Activated naive CD4-positive, alpha-beta T cell treated with anti-CD3 and anti-CD28 coated beads for 36 hours (primary cell): Measurements from ENCODE around the gene OCEL1. TPM values are rescaled to one million over a fixed set of nuclear protein-coding genes. Genes with fewer than 3 reads are reported as not detected.
"Not testable (repeated sequence)": the region's sequence is repeated elsewhere in the genome, so short reads cannot be mapped to it uniquely, and the experiment has no call there.

Source experiments
- CTCF ChIA-PET: fragments of 350-600 bp; sonication (Branson Sonifier 250); formaldehyde crosslinking; loops from one replicate; lab custom pipeline; 2021; ENCODE audit warnings: antibody characterized with exemption; lab: Charles Lee
- DNase-seq: peaks from one replicate; pipeline ENCODE4 v3.0.0-alpha.2; 2020
- H3K27ac Mint-ChIP-seq: one replicate; pipeline ENCODE4 v1.8.0; 2021; ENCODE audit warnings: mild to moderate bottlenecking, mixed read lengths
- H3K27me3 Mint-ChIP-seq: one replicate; pipeline ENCODE4 v1.8.0; 2021; ENCODE audit warnings: low read depth, mixed read lengths
- H3K36me3 Mint-ChIP-seq: one replicate; pipeline ENCODE4 v1.8.0; 2021; ENCODE audit warnings: low read depth, mixed read lengths
- H3K4me1 Mint-ChIP-seq: one replicate; pipeline ENCODE4 v1.8.0; 2021; ENCODE audit warnings: low read depth, mixed read lengths
- H3K4me3 Mint-ChIP-seq: one replicate; pipeline ENCODE4 v1.8.0; 2021; ENCODE audit warnings: mild to moderate bottlenecking, moderate library complexity, mixed read lengths
- H3K9me3 Mint-ChIP-seq: one replicate; pipeline ENCODE4 v1.8.0; 2021; ENCODE audit warnings: mixed read lengths
- intact Hi-C: fragments of 100-400 bp; cut with micrococcal nuclease; formaldehyde crosslinking; loops from one replicate; pipeline ENCODE4 v1.15.1; 2023
- total RNA-seq, 2 experiments: library from RNA; stranded (reverse); gene quantifications; one replicate each; pipeline ENCODE4 v1.2.3, GENCODE V29; 2021

The OCEL1 gene
- total RNA-seq, 2 experiments from 2014 or later = 8.7 to 9.3 TPM

- Mint-ChIP-seq H3K27ac (no peak overlapping the region), H3K4me3 (no peak overlapping the region), H3K36me3 (no peaks in the 10 kb centered on the region), H3K9me3 (no peaks in the 10 kb centered on the region), H3K4me1 (peaks cover 10% of the 10 kb centered on the region), H3K27me3 (no peaks in the 10 kb centered on the region)
- DNase-seq = peak; percentile 95
- CTCF ChIA-PET = interaction anchor here (0.6 to 6.0 kb wide), 15 partner anchors 18 to 403 kb away, joined by 3 to 59 read pairs (median 4); partner anchors contain the start of gene ANKLE1
- intact Hi-C loops = loop anchor here (1.0 kb wide), 2 partner anchors 21 to 194 kb away; no protein-coding TSS in a partner anchor
These were observed 34.9 kb downstream of the OCEL1 start for GRCh38 chr19:17260842-17261325.

- no peak overlapping the region for H3K4me3 Mint-ChIP-seq
- CTCF ChIA-PET = interaction anchor here (0.6 to 6.0 kb wide), 2 partner anchors 19 to 186 kb away, joined by 4 to 59 read pairs; partner anchors contain the start of gene ANKLE1
- DNase-seq = no peak
- H3K36me3 Mint-ChIP-seq = no peaks in the 10 kb centered on the region
- H3K27ac Mint-ChIP-seq = no peak overlapping the region
- H3K4me1 Mint-ChIP-seq = peaks cover 17% of the 10 kb centered on the region
- no peaks in the 10 kb centered on the region for H3K27me3 Mint-ChIP-seq
- intact Hi-C loops = no loop called here
- no peaks in the 10 kb centered on the region for H3K9me3 Mint-ChIP-seq
These were observed 36.5 kb downstream of the OCEL1 start for GRCh38 chr19:17262557-17262956.

- Mint-ChIP-seq H3K36me3 (no peaks in the 10 kb centered on the region), H3K4me1 (peaks cover 25% of the 10 kb centered on the region), H3K9me3 (no peaks in the 10 kb centered on the region), H3K27me3 (no peaks in the 10 kb centered on the region), H3K27ac (peak overlapping the region; percentile 32), H3K4me3 (no peak overlapping the region)
- DNase-seq = no peak
- CTCF ChIA-PET = interaction anchor here (0.6 to 5.3 kb wide), 4 partner anchors 15 to 202 kb away, joined by 3 to 38 read pairs (median 4); partner anchors contain the start of gene ANKLE1
- intact Hi-C loops = no loop called here
These were observed 38.0 kb downstream of the OCEL1 start for GRCh38 chr19:17263712-17264640.

- peaks cover 1% of the 10 kb centered on the region for H3K36me3 Mint-ChIP-seq
- H3K4me1 Mint-ChIP-seq = peaks cover 25% of the 10 kb centered on the region
- CTCF ChIA-PET = interaction anchor here (0.9 to 5.3 kb wide), 3 partner anchors 16 to 201 kb away, joined by 3 to 38 read pairs (median 4); partner anchors contain the start of gene ANKLE1
- no peak for DNase-seq
- H3K27me3 Mint-ChIP-seq = no peaks in the 10 kb centered on the region
- H3K9me3 Mint-ChIP-seq = no peaks in the 10 kb centered on the region
- intact Hi-C loops = no loop called here
- H3K4me3 Mint-ChIP-seq = no peak within 1 kb of the TSS
- peak within 1 kb of the TSS; percentile 36 for H3K27ac Mint-ChIP-seq
These were observed 38.6 kb downstream of the OCEL1 start, which contains the start of gene USHBP1 for GRCh38 chr19:17264641-17264979. Gene USHBP1, minus strand, starts transcription at chr19:17264745. Its CDS starts 446 bp downstream, at chr19:17264299.

GRCh38 chr19:17266026-17266425, 40.0 kb downstream of the OCEL1 start:
- intact Hi-C loops = loop anchor here (2.0 to 5.0 kb wide), 2 partner anchors 191 to 439 kb away; partner anchors contain the start of genes HAUS8, MYO9B and SIN3B
- no peak for DNase-seq
- no peaks in the 10 kb centered on the region for H3K27me3 Mint-ChIP-seq
- H3K4me1 Mint-ChIP-seq = peaks cover 21% of the 10 kb centered on the region
- H3K36me3 Mint-ChIP-seq = peaks cover 6% of the 10 kb centered on the region
- H3K4me3 Mint-ChIP-seq = no peak overlapping the region
- H3K9me3 Mint-ChIP-seq = no peaks in the 10 kb centered on the region
- H3K27ac Mint-ChIP-seq = no peak overlapping the region
- CTCF ChIA-PET = interaction anchor here (0.6 to 5.3 kb wide), 4 partner anchors 12 to 310 kb away, joined by 3 to 38 read pairs (median 4); partner anchors contain the start of gene ANKLE1

GRCh38 chr19:17266589-17266974, 40.6 kb downstream of the OCEL1 start:
- H3K27me3 Mint-ChIP-seq = no peaks in the 10 kb centered on the region
- CTCF ChIA-PET = interaction anchor here (0.8 to 5.3 kb wide), 6 partner anchors 9 to 119 kb away, joined by 3 to 38 read pairs (median 4); partner anchors contain the start of gene ANKLE1
- DNase-seq = no peak
- H3K4me3 Mint-ChIP-seq = peak overlapping the region; percentile 87
- peak overlapping the region; percentile 85 for H3K27ac Mint-ChIP-seq
- H3K4me1 Mint-ChIP-seq = peaks cover 20% of the 10 kb centered on the region
- no peaks in the 10 kb centered on the region for H3K9me3 Mint-ChIP-seq
- H3K36me3 Mint-ChIP-seq = peaks cover 9% of the 10 kb centered on the region
- intact Hi-C loops = loop anchor here (2.0 to 5.0 kb wide), 2 partner anchors 192 to 439 kb away; partner anchors contain the start of genes HAUS8, MYO9B and SIN3B

- peak; percentile 99 for DNase-seq
- peaks cover 20% of the 10 kb centered on the region for H3K4me1 Mint-ChIP-seq
- intact Hi-C loops = loop anchor here (1.0 to 5.0 kb wide), 8 partner anchors 21 to 440 kb away; partner anchors contain the start of genes GTPBP3, HAUS8, MRPL34 and MYO9B
- H3K36me3 Mint-ChIP-seq = peaks cover 9% of the 10 kb centered on the region
- H3K27ac Mint-ChIP-seq = peak within 1 kb of the TSS; percentile 85
- no peaks in the 10 kb centered on the region for H3K27me3 Mint-ChIP-seq
- no peaks in the 10 kb centered on the region for H3K9me3 Mint-ChIP-seq
- CTCF ChIA-PET = interaction anchor here (0.5 to 5.3 kb wide), 9 partner anchors 9 to 212 kb away, joined by 3 to 38 read pairs (median 3); partner anchors contain the start of genes ANKLE1 and DDA1
- peak within 1 kb of the TSS; percentile 87 for H3K4me3 Mint-ChIP-seq
These were observed 41.2 kb downstream of the OCEL1 start, which contains the start of gene BABAM1 for GRCh38 chr19:17266975-17267788. Gene BABAM1, plus strand, starts transcription at chr19:17267443. Its CDS starts 1,364 bp downstream, at chr19:17268807.

- Mint-ChIP-seq H3K36me3 (peaks cover 12% of the 10 kb centered on the region), H3K27ac (no peak overlapping the region), H3K4me1 (peaks cover 20% of the 10 kb centered on the region), H3K27me3 (no peaks in the 10 kb centered on the region), H3K9me3 (no peaks in the 10 kb centered on the region), H3K4me3 (peak overlapping the region; percentile 41)
- intact Hi-C loops = loop anchor here (5.0 kb wide), 1 partner anchor 441 kb away; the partner anchor contains the start of gene SIN3B
- CTCF ChIA-PET = interaction anchor here (0.6 to 0.7 kb wide), 3 partner anchors 34 to 554 kb away, joined by 3 to 4 read pairs (median 3); partner anchors contain the start of gene CCDC194
- DNase-seq = no peak
These were observed 42.7 kb downstream of the OCEL1 start for GRCh38 chr19:17268754-17269153.

GRCh38 chr19:17274892-17275291, 48.9 kb downstream of the OCEL1 start:
- H3K27ac Mint-ChIP-seq, H3K9me3 Mint-ChIP-seq, DNase-seq, H3K4me1 Mint-ChIP-seq, H3K4me3 Mint-ChIP-seq, intact Hi-C loops, CTCF ChIA-PET, H3K27me3 Mint-ChIP-seq: not testable (repeated sequence)
- peaks cover 23% of the 10 kb centered on the region for H3K36me3 Mint-ChIP-seq

- Mint-ChIP-seq H3K4me1 (no peaks in the 10 kb centered on the region), H3K9me3 (no peaks in the 10 kb centered on the region), H3K27me3 (no peaks in the 10 kb centered on the region), H3K27ac (no peak overlapping the region), H3K4me3 (no peak overlapping the region), H3K36me3 (peaks cover 19% of the 10 kb centered on the region)
- intact Hi-C loops = no loop called here
- no peak for DNase-seq
- CTCF ChIA-PET = no interaction called here
These were observed 49.6 kb downstream of the OCEL1 start for GRCh38 chr19:17275441-17276175.
